ENCODE results near the gene FAM161B. TPM values are rescaled to one million over a fixed set of nuclear protein-coding genes. Genes with fewer than 3 reads are reported as not detected.
A peak's percentile ranks its signal among the peaks of the same experiment; 100 is the strongest.

Gene FAM161B
- total RNA-seq, 1 experiment from 2014 or later, result 1.6 TPM

- H3K4me3 Mint-ChIP-seq (ENCODE audit: unreplicated experiment), result peak overlapping the region; percentile 37
- H3K27ac Mint-ChIP-seq (ENCODE audit: unreplicated experiment), result no peak overlapping the region
- peaks cover 17% of the 10 kb centered on the region for H3K36me3 Mint-ChIP-seq (ENCODE audit: insufficient read depth, unreplicated experiment)
- TF ChIP-seq CTCF (IDR thresholded peaks at IDR 0.05; ENCODE audit: insufficient read depth in 1 of 2, low read depth in 1 of 2, low read length in 1 of 2, severe bottlenecking in 1 of 2, unreplicated experiment in 1 of 2), result no peak
- intact Hi-C loops (cut with micrococcal nuclease; ENCODE audit: unreplicated experiment), result loop anchor here (5.0 kb wide), 2 partner anchors 47 to 68 kb away; partner anchors contain the start of genes COQ6 and FAM161B
- no peaks in the 10 kb centered on the region for H3K27me3 ChIP-seq (replicated peaks; ENCODE audit: control insufficient read depth, insufficient read depth, low read length)
- no peaks in the 10 kb centered on the region for H3K27me3 Mint-ChIP-seq (ENCODE audit: insufficient read depth, unreplicated experiment)
- no peak overlapping the region for H3K4me3 ChIP-seq (ENCODE audit: low read depth, low read length)
- H3K36me3 ChIP-seq (ENCODE audit: control insufficient read depth, insufficient read depth, low read length), result no peaks in the 10 kb centered on the region
- POLR2A ChIA-PET, result no interaction called here
- H3K4me1 ChIP-seq, result peaks cover 17% of the 10 kb centered on the region
- CTCF ChIA-PET, result no interaction called here
- no peak for DNase-seq
- no TSS peak for BruUV-seq (replicated peaks)
- H3K9me3 Mint-ChIP-seq (ENCODE audit: unreplicated experiment), result no peaks in the 10 kb centered on the region
- no peaks in the 10 kb centered on the region for H3K9me3 ChIP-seq
- peaks cover 26% of the 10 kb centered on the region for H3K4me1 Mint-ChIP-seq (ENCODE audit: low read depth, unreplicated experiment)
Measured at GRCh38 chr14:73884438-73885190, 65.3 kb downstream of the FAM161B start.

Other genes with a start within 250 kb of the FAM161B start
- 33.2 and 38.8 TPM in 2 replicates for gene PNMA1, start 235.7 kb downstream of the FAM161B start, total RNA-seq (2022)
- gene PTGR2, start 98.3 kb downstream of the FAM161B start, total RNA-seq (2022), result 14.2 and 16.5 TPM in 2 replicates
- gene ZNF410, start 63.2 kb downstream of the FAM161B start, total RNA-seq (2022), result 35.9 and 36.8 TPM in 2 replicates
- 18.0 and 21.3 TPM in 2 replicates for gene COQ6, start 208 bp upstream of the FAM161B start, total RNA-seq (2022)
- gene ENTPD5, start 69.2 kb upstream of the FAM161B start, total RNA-seq (2022), result 9.1 and 9.3 TPM in 2 replicates
- 0.66 and 0.91 TPM in 2 replicates for gene BBOF1, start 69.3 kb upstream of the FAM161B start, total RNA-seq (2022)
- gene ALDH6A1, start 134.4 kb upstream of the FAM161B start, total RNA-seq (2022), result 25.9 and 30.0 TPM in 2 replicates
- 11.3 and 11.8 TPM in 2 replicates for gene LIN52, start 134.9 kb upstream of the FAM161B start, total RNA-seq (2022)